GM19240 (cell line): Measurements from ENCODE around the gene PWP1.
A peak's percentile ranks its signal among the peaks of the same experiment; 100 is the strongest.

Experiments used
- DNase-seq: peaks from one replicate; pipeline ENCODE4 v3.0.0; 2011; ENCODE audit warnings: low spot score; ENCODE audit not compliant: insufficient read length

Gene PWP1

DNA sequence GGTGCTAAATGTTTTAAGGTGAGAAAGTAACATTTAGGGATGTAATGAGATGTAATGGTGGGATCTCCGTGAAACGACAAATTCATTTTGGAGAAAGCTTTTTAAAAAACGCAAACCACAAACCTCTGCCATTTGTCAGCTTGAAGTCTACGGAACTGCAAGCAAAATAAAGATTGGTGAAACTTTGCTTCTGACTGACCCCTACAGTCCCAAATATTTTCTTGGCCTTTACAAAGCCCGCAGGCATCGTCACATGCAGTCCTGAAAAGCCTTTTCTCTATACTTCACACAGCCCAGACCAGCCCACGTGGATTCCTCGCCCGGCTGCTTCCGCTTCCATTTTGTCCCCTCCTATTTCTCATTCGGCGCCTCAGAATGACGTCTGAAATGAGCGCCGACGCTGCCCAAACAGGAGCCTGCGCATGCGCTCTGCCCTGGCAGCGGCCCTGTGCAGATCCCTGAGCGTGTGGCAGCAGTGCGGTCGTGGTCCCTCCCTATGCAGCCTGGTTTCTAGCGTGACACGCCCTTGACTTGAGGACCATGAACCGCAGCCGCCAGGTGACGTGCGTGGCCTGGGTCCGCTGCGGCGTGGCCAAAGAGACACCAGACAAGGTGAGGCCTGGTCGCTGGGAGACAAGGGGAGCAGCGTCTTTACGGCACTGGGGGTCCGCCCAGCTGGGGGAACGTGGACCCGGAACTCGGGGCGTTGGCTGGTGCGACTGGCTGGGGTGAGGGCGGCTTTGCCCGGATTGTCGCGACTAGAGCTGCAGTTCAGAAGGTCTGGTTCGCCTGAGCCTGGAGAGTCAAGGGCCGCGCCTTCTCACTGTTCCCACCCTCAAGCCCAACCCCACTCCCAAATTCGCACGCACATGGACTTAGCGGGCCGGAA, at the start of gene PWP1:
Gene PWP1, plus strand, starts transcription at position 440 of the 889 bp plus-strand sequence. Its CDS starts 101 bp downstream, at position 541.
- peak; percentile 83 for DNase-seq

DNA sequence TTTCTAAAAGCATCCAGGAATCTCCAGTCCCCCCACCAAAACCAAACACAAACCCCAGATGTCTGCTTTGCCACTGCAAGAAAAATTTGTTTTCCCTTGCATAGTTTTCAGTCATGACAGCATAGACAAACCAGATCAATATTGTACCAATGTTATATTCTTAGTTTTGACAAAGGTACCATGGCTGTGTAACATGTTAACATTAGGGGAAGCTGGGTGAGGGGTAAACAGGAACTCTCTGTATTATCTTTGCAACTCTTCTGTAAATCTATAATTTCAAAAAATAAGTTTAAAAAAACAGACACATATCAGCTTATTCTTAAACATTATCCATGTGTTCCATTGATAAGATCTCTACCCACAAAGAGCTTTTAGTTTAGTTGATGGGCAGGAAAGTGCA, 44.4 kb upstream of the PWP1 start:
- no peak for DNase-seq

DNA sequence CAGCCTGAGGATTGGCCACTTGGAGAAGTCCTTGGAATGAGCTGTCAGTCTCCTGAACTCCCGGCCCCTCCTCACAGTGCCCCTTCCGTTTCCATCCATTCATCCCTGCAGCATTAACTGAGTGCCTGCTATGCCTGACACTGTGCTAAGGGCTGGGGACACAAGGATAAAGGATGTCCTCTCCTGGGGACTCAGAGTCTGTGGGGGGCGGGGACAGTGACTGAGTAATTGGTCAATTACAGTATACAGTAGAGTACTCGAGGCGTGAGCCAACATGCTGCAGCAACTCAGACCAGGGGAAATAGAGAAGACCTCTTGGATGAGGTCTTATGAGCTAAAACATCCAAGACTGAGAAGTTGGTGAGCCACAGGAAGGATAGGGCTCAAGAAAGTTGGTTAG, 43.4 kb upstream of the PWP1 start:
- DNase-seq: no peak

DNA sequence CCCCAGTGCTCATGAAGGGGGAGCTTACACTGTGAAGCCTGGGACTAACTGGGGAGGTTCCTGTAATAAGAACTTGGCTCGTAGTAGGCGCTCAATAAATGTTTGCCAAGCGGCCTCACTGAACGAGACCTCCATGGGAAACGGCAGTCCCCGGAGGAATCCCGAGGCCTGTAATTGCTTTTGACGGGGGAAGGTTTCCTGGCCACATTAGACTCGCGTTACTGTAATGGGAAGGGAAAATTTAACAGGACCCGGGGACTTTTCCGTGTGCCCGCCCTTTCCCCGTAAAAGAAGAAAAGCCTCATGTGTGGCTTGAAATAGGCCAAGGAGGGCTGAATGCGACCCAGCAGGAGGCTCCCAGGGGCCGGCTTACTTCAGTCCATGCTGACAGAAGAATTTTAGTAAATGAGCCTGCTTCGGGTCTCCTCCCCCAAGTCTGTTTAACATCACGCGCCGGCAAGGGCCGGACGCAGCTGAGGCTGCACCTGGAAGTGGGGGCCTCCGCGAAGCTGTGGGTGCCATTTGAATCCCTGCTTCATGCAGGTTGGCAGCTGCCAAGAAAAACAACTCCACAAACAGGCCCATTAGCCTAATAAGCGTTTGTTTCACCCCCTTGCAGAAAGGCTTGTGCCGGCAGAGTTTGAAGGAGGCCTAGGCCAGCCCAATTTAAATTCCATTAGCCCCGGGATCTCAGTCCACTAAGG, 39.8 kb upstream of the PWP1 start:
- DNase-seq: no peak

DNA sequence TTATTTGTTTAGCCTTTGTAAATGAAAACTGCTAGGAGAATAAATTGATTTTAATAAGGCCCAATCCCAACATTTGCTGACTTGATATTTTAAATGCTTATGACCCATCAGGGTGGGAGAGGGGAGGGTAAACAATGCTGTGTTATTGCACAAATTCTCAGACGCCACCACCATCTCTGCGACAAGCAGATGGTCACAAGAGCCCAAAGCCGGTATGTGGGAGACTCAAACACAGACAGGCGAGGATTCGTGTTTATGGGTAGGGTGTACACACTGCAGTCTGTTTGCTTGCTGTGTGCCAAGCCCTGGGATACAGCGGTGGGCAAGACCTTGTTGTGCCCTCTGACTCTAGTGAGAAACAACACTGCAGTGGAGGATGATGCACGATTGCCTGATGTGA, 39.2 kb upstream of the PWP1 start:
- no peak for DNase-seq

DNA sequence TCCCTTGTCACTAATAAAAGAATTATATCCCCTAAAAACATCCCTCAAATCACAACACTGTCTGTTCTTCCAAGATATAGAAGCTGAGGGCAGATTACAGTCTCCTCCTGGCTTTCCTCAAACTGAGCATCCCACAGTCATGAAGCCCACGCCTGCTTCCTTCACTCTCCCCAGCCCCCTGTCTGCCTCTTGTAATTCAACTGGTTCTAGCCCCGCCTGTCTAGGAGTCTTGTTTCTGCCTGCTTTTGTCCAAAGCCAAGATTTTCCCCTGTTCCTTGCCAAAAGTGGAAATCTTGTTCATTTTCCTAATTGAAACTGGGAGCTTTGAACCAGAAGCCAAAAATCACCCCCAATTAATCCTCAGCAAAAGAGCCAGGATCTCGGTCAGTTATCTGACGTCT, 35.9 kb upstream of the PWP1 start:
- DNase-seq: no peak

DNA sequence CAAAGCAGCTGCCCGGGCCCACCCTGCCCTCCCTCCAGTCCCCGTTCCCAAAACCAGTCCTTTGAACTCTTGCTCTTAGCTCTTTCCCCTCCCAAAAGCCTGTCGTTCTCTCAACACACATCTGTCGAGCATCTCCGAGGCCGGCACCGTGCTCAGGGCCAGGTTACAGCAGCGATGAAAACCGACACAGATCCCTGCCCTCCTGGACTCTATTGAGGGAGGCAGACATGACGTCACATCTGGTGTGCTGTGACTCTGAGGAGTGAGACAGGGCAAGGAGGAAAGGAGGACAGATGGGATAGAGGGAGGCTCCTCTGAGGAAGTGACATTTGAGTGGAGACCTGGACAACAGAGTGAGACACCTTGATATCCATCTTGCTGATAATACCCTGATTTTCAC, 34.6 kb upstream of the PWP1 start:
- DNase-seq: no peak

DNA sequence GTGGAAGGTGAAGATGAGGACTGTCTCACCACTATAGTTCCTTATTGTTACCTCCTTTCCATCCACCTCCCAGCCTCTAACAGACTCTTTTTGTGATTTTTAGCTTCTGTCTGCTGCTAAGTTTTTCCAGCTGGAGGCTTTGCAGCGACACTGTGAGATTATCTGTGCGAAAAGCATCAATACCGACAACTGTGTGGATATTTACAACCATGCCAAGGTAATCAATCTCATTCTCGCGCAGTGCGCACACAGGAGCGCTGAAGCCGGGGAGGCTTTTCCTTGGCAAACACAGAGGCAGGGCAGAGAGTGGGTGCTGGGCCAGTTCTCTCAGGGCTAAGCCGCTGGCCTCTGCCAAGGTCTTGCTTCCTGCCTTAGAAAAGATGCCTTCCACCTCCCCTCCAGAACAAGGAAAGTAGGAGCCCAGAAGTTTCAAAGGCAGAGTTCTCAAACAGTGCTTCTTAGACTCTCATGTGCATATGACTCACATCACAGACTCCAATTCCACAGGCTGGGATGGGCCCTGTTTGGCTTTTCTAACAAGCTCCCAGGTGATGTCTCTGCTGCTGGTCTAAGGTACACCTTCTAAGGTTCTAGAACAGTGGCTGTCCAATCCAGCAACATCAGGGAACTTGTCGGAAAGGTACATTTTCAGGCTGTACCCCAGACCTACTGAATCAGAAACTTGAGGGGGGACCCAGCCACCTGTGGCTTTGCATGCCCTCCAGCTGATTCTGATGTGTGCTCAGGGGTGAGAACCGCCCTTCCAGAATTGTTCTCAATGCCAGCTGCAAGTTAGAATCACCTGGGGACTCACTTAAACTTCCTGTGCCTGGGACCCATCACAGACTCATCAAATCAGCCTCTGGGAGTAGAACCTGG, 33.8 kb upstream of the PWP1 start:
- no peak for DNase-seq

DNA sequence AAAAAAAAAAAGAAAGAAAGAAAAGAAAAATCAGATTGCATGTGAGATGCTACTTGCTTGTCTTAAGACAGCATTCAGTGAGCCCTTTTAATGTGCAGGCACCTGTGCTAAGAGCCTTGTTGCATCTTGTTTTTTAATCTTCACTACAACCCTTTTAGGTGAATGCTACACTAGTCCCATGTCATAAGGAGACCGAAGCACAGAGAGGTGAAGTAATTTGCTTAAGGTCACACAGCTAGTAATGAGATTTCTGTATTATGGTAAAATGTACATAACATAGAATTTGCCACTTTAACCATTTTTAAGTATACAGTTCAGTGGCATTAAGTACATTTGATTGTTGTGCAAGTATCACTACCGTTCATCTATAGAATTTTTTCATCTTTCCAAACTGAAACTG, 32.1 kb upstream of the PWP1 start:
- no peak for DNase-seq

DNA sequence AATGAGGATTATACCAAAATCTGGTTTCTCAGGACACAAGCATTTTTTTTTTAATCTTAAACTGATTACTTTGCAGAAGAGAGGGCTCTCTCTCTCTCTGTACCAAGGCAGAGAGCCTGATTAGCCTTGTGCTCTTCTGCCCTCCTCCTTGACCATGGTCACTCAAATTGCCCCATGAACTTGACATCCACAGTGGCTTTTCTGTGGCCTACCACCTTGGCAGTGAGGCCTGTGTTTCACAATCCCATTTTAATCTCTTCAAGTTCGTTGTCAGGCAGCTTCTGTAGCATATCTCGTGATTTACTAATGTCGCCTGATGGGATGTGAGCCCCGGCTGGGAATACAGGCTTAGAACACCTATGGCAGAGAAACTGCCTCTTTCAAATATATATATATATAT, 30.7 kb upstream of the PWP1 start:
- DNase-seq: no peak

DNA sequence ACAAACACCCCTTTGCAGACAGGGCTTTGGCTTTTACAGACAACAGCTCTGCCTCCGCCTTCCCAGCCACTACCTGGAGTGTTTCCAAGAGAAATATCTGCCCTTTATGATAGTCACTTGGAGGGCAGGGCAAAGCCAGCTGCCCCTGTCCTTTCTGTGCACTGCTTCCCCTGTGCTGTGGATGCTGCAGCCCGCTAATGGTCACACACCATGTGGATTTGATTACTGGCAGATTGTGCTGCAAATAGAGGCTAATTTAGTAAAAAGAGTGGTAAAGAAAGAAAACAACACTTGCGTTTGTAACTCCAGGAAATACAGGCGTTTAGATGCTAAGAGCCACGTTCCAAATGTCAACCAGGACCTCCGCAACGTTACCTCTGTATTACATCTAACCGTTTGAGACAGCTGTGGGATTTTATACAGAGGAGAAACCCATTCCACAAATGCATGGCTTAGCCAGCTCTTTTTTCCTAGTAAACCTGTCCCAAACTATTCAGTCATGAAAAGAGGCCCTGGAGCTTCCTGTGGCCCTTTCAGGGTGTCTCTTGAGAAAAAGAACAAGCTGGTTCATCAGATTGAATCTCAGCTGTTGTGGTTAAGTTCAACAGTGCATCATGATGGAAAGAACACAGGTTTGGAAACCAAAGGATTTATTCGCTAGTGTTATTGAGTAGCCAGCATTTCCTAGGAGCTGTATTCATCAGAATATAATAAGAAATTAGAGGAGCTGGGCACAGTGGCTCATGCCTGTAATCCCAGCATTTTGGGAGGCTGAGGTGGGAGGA, 30.1 kb upstream of the PWP1 start:
- DNase-seq: no peak

DNA sequence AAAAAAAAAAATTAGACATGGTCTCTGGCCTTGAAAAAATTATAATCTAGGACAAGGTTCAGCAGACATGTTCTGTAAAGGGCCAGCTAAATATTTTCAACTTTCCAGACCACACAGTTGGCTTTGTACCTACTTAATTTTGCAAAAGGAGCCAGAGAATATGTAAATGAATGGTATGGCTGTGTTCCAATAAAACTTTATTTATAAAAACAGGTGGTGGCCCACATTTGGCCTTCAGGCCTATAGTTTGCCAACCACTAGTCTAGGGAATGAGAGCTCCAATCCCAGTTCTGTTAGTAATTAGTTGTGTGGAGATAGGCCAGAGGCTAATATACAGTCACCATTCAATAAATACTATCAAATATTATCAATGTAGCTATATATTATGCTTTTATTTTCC, 29.3 kb upstream of the PWP1 start:
- no peak for DNase-seq

DNA sequence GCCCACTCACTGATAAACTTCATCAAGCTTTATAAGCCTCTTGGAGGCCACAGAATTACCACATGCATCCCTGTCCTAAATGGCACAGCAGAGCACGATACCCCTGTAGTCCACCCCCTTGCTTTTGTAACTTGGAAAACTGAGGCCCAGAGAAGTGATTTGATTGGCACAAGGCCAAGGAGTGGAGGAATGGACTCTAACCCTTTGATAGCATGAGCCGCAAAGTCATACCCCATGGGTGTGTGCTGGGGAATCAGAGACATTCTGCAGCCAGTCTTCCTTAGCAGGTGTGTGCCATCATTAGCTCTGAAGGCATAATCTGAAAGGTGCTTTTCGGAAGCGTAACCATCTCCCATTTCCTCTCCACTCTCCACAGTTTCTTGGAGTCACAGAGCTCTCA, 28.5 kb upstream of the PWP1 start:
- no peak for DNase-seq

DNA sequence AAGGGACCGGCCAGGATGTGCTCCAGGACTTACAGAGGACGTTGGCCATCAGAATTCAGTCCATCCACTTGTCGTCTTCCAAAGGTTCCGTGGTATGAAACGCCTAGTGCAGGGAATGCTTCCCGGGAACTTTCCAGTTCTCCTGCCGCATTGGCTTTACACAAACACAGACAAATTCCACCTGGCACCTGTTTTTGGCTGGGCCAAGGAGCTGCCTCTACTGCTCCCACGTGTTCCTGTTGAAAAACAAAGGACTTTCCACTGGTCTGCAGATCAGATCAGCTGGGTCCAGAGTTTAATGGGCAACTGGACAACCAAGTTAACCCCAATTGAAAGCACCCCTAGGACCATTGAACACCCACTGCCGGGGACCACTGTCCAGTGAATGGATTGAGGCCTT, 28.0 kb upstream of the PWP1 start:
- no peak for DNase-seq

DNA sequence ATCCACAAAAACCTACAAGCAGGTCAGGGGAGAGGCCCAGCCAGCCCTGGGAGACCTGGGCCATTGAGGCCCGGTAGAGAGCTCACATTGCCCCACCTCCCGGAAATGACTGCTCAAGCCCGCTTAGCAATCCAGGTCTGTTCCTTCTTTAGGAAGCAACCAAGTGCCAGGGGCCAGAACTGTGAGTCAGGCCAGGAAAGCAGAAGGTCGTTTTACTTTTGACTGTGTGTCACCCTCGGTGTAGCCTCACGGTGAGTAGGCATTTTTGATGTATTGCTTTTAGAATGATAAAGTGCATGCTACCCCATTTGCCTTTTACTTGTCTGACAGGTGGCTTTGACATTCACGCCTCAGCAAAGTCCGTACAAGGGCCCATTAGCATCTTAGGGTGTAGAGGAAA, 25.4 kb upstream of the PWP1 start:
- no peak for DNase-seq

DNA sequence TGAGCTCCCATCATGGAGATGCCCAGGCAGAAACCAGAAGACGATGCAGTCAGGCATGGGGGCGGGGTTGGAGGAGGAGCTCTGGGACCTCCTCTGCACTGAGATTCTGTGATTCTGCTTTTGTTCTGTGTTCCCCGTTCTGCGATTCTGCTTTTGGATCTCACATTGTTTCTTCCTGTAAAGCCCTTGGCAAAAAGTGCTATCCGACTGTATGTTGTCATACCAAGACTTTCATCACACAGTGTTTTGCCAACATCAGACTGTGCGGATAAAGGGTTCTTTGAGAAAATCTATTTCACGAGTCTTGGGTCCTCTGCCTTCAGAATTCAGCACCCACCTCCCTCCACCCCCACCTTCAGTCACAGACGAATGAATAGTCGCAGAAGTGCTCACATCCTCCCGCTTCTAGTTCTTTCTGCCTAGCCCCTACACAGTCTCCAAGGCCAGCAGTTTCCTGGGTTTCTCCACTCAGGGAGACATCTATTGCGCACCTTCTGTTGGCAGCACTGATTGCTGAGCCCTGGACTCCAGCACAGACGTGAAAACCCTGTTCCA, 24.7 kb upstream of the PWP1 start:
- no peak for DNase-seq

DNA sequence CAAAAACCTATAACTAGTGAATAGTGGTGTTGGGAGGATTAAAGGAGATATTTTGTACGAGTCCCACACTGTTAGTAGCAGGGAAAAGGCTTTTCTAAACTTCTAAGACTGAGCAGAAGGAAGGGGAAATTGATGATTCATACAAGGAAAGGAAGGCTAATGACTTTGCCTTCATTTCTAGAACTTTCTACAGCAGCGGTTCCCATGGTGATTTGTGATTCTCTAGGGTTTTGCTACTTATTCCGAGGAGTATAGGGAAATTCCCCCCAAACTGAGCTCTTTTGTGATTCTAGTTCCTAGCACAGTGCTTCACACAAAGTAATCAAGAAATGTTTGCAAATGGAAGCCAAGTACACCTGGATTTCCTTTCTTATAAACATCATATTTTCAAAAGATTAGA, 23.8 kb upstream of the PWP1 start:
- DNase-seq: no peak

DNA sequence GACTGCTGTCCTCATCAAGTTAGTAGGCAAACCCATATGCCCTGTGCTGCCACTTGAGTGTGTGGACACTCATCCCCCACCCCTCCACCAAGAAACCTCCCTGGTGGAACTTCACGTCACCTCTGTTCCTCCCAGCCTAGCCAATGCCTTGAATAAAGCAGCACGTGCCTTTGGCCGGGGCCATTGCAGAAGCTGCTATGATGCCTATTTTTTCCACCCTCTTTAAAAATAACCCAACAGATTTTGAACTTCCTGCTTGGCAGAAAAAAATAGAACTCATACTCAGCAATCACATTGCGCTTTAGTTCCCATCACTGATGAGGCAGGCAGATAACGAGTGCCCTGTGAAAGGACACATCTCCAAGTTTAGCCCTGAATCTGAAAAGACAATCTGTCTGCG, 23.1 kb upstream of the PWP1 start:
- no peak for DNase-seq

DNA sequence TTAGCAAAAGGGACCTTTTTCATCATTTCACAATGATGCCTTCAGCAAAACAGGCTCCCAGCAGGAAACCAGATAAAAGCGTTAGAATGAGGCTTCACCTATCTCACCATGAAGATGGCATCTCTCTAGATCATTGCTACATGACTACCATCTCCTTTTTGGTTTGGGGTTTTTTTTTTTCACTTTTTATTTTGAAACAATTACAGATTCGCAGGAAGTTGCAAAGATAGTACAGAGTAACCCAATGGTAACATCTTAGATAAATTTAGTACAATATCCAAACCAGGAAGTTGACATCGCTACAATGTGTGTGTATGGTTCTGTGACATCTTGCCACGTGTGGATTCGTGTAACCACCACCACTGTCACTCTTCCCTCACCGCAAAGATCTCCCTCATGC, 22.3 kb upstream of the PWP1 start:
- DNase-seq: no peak

DNA sequence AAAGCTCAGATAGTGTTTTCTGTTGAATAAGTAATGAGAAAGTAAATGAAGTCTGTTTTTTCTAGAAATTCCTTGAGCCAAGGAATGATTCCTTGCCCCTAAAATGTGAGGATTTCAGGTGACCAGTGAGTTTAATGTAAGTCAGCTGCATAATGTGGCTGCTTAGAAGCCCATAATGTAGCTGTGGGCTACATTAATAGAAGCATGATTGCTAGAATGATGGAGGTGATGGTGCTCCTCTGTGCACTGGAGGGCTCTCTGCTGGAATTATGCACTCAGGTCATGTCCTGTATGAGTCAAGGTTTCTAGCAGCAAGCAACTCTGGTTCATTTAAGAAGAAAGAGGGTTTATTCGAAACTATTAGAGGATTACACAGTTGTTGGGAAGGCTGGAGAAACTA, 19.6 kb upstream of the PWP1 start:
- DNase-seq: no peak

DNA sequence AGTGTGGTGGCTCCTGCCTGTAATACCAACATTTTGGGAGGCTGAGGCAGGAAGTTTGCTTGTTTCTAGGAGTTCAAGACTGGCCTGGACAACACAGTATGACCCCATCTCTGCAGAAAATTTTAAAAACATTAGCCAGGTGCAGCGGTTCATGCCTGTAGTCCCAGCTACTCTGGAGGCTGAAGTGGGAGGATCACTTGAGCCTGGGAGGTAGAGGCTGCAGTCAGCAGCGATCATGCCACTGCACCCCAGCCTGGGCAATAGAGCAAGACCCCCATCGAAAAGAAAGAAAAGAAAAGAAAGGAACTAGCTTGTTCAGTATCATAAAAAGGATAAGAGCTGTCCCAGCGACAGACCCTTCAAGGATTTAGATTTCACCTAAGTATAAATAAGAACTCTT, 18.1 kb upstream of the PWP1 start:
- DNase-seq: no peak
